CD14-positive monocyte (primary cell): ENCODE results near the gene DDX20. TPM values are rescaled to one million over a fixed set of nuclear protein-coding genes. Genes with fewer than 3 reads are reported as not detected.
A peak's percentile ranks its signal among the peaks of the same experiment; 100 is the strongest.

ENCODE experiments used
- DNase-seq, 3 donors: peaks; one replicate each; pipeline ENCODE4 v3.0.0-alpha.2; 2011 to 2022
- H2AFZ ChIP-seq: 2 replicates; pipeline ENCODE4 v1.6.0; 2012; ENCODE audit warnings: mild to moderate bottlenecking, low read depth, low read length, inconsistent platforms; ENCODE audit not compliant: insufficient read depth, poor library complexity, severe bottlenecking
- H3K27ac ChIP-seq, 2 donors: 1 replicate in 1 of 2; 2 replicates in 1 of 2; pipeline ENCODE4 v1.5.1; 2012 to 2013; ENCODE audit warnings: low read length in 2 of 2, control low read depth in 1 of 2, inconsistent platforms in 1 of 2, low read depth in 1 of 2, mild to moderate bottlenecking in 1 of 2
- H3K27me3 ChIP-seq, 2 donors: one replicate each; pipeline versions ENCODE4 v1.6.0 to v1.6.1; 2011 to 2013; ENCODE audit warnings: low read length in 2 of 2; ENCODE audit not compliant: control insufficient read depth in 2 of 2, insufficient read depth in 2 of 2
- H3K36me3 ChIP-seq, 2 donors: replicated peaks in 1 of 2; 1 replicate in 1 of 2; 2 replicates in 1 of 2; pipeline versions ENCODE4 v1.5.1 to v1.6.1; 2012 to 2013; ENCODE audit warnings: low read length in 2 of 2, control low read depth in 1 of 2, inconsistent platforms in 1 of 2, mild to moderate bottlenecking in 1 of 2; ENCODE audit not compliant: insufficient read depth in 2 of 2, control insufficient read depth in 1 of 2
- H3K4me1 ChIP-seq, 2 donors: 1 replicate in 1 of 2; 2 replicates in 1 of 2; pipeline versions ENCODE4 v1.5.1 to v1.6.1; 2012 to 2013; ENCODE audit warnings: low read length in 2 of 2, control low read depth in 1 of 2, inconsistent platforms in 1 of 2, mild to moderate bottlenecking in 1 of 2, moderate library complexity in 1 of 2; ENCODE audit not compliant: insufficient read depth in 2 of 2, control insufficient read depth in 1 of 2
- H3K4me2 ChIP-seq: replicated peaks from 2 replicates; pipeline ENCODE3; 2012; ENCODE audit warnings: low read length, moderate library complexity, mild to moderate bottlenecking; ENCODE audit not compliant: poor library complexity, severe bottlenecking; ENCODE audit errors: extremely low read depth
- H3K4me3 ChIP-seq, 3 experiments: fragments of 200-600 bp in 1 of 3; sonication (generic) in 1 of 3; replicated peaks in 1 of 3; 1 replicate in 2 of 3; 2 replicates in 1 of 3; pipeline ENCODE4 v1.5.1; 2011 to 2013; ENCODE audit warnings: low read length in 3 of 3, mild to moderate bottlenecking in 3 of 3, control low read depth in 2 of 3, low read depth in 2 of 3, inconsistent platforms in 1 of 3, moderate library complexity in 1 of 3
- H3K79me2 ChIP-seq: 2 replicates; pipeline ENCODE4 v1.6.0; 2012; ENCODE audit warnings: mild to moderate bottlenecking, control low read depth, inconsistent platforms, low read length, moderate library complexity; ENCODE audit not compliant: insufficient read depth
- H3K9ac ChIP-seq: 2 replicates; pipeline ENCODE4 v1.6.0; 2017; ENCODE audit warnings: low read length, mild to moderate bottlenecking; ENCODE audit not compliant: insufficient read depth, poor library complexity, severe bottlenecking
- H3K9me3 ChIP-seq, 2 donors: replicated peaks in 1 of 2; 1 replicate in 1 of 2; 2 replicates in 1 of 2; pipeline versions ENCODE4 v1.5.1 to v1.6.1; 2012 to 2013; ENCODE audit warnings: low read length in 2 of 2, control low read depth in 1 of 2; ENCODE audit not compliant: control insufficient read depth in 1 of 2, insufficient read depth in 1 of 2
- H4K20me1 ChIP-seq: 2 replicates; pipeline ENCODE4 v1.6.0; 2012; ENCODE audit warnings: mild to moderate bottlenecking, low read length, control low read depth, moderate library complexity; ENCODE audit not compliant: insufficient read depth
- H3K27ac Mint-ChIP-seq, 7 donors: one replicate each; pipeline ENCODE4 v1.8.0; 2020; ENCODE audit warnings: mild to moderate bottlenecking in 7 of 7, mixed read lengths in 7 of 7, moderate library complexity in 6 of 7, inconsistent platforms in 2 of 7
- H3K27me3 Mint-ChIP-seq, 3 donors: one replicate each; pipeline ENCODE4 v1.8.0; 2021 to 2022; ENCODE audit warnings: low read depth in 3 of 3, mild to moderate bottlenecking in 3 of 3, mixed read lengths in 3 of 3, moderate library complexity in 3 of 3, inconsistent platforms in 1 of 3
- H3K36me3 Mint-ChIP-seq, 2 donors: one replicate each; pipeline ENCODE4 v1.8.0; 2020; ENCODE audit warnings: mixed read lengths in 2 of 2, inconsistent platforms in 1 of 2, mild to moderate bottlenecking in 1 of 2
- H3K4me1 Mint-ChIP-seq: one replicate; pipeline ENCODE4 v1.8.0; 2020; ENCODE audit warnings: mild to moderate bottlenecking, mixed read lengths
- H3K4me3 Mint-ChIP-seq, 2 donors: one replicate each; pipeline ENCODE4 v1.8.0; 2020; ENCODE audit warnings: mild to moderate bottlenecking in 2 of 2, mixed read lengths in 2 of 2, moderate library complexity in 1 of 2
- H3K9me3 Mint-ChIP-seq, 7 donors: one replicate each; pipeline ENCODE4 v1.8.0; 2020 to 2022; ENCODE audit warnings: mixed read lengths in 7 of 7, mild to moderate bottlenecking in 6 of 7, moderate library complexity in 6 of 7, inconsistent platforms in 2 of 7
- CTCF ChIP-seq: fragments of 200-600 bp; IDR thresholded peaks from one replicate; pipeline ENCODE4 v1.8.0; 2022; ENCODE audit warnings: antibody characterized with exemption, mild to moderate bottlenecking
- WGBS: methylation state at CpG from one replicate; pipeline ENCODE4 v1.1.5; 2013; ENCODE audit warnings: missing lambda C conversion rate; ENCODE audit not compliant: insufficient coverage; 5-methylcytosine and 5-hydroxymethylcytosine counted together
- intact Hi-C, 2 donors: fragments of 100-400 bp; cut with micrococcal nuclease; formaldehyde crosslinking; loops; one replicate each; pipeline versions ENCODE4 v1.15.0 to v1.15.1; 2023
- polyA plus RNA-seq, 3 donors: library from polyadenylated mRNA; depleted of rRNA in 1 of 3; unstranded in 2 of 3; stranded (reverse) in 1 of 3; fragments of 300-500 nt in 2 of 3; fragments of >200 nt in 1 of 3; fragmentation: Illumina TruSeq in 2 of 3; gene quantifications; 1 replicate in 2 of 3; 2 replicates in 1 of 3; pipeline ENCODE4 v1.2.3, GENCODE V29; 2012 to 2021

The DDX20 gene
- polyA plus RNA-seq, 3 donors = 3.1 to 4.1 (median 4.0) TPM

DNA sequence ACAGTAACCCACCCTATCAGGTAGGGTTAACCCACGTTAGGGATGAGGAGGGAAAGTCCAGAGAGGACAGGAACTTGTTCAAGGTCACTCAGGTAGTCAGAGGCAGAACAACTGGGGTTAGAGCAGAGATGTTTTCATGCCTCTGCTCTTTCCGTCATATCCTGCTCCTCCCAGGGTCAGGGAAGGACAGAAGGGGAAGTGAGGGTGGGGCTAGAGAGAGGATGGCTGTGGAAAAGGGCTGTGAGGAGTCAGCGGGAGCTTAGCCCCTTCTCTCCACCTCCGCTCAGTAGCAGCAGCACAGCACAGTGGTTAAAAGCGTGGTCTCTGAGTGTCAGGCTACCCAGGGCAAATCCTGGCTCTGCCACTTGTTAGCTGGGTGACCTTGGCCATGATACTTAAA is 36.5 kb downstream of the DDX20 start:
- Histone ChIP-seq H3K36me3 (no peaks in the 10 kb centered on the region), H3K4me3 (no peak overlapping the region), H2AFZ (no peak overlapping the region), H4K20me1 (no peaks in the 10 kb centered on the region), H3K9me3 (no peaks in the 10 kb centered on the region), H3K4me1 (no peaks in the 10 kb centered on the region), H3K79me2 (no peaks in the 10 kb centered on the region), H3K4me2 (no peak overlapping the region), H3K9ac (no peak overlapping the region), H3K27me3 (no peaks in the 10 kb centered on the region), H3K27ac (no peak overlapping the region)
- Mint-ChIP-seq H3K4me3 (peak overlapping the region in 1 of 2 donors; percentile 32), H3K27ac (peak overlapping the region in 1 of 7 donors; percentile 41), H3K27me3 (peaks cover 5 to 14% (median 9%) of the 10 kb centered on the region in 3 donors), H3K36me3 (no peaks in the 10 kb centered on the region), H3K9me3 (no peaks in the 10 kb centered on the region), H3K4me1 (peaks cover 5% of the 10 kb centered on the region)
- intact Hi-C loops = no loop called here
- DNase-seq = no peak
- no peak for TF ChIP-seq CTCF
- 80% methylated on average over 2 of the region's 5 CpGs for WGBS

DNA sequence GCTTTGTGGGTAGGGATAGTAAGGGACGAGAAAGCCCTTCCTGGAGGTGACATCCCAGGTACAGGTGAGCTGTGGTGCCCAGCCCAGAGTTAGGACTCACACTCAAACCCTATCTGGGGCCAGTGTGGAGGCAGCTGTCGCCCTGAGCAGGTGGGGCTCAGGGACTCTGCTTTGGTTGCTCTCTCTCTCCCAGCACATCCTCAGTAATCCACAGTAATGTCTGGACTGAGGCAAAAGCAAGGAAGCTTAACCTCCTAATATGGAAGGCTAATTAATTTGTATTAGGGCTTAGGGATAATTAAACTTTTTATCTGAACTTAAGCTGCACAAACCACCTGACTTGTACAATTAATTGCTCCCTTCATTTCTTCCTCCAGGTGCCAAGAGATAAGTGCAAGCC is 38.2 kb downstream of the DDX20 start:
- no peak overlapping the region for H3K4me2 ChIP-seq
- no peaks in the 10 kb centered on the region for H3K79me2 ChIP-seq
- intact Hi-C loops = no loop called here
- no peaks in the 10 kb centered on the region for H3K27me3 ChIP-seq
- no peak for TF ChIP-seq CTCF
- H3K27ac Mint-ChIP-seq = no peak overlapping the region
- DNase-seq = no peak
- H3K9ac ChIP-seq = no peak overlapping the region
- H3K36me3 ChIP-seq = no peaks in the 10 kb centered on the region
- no peaks in the 10 kb centered on the region for H3K9me3 ChIP-seq
- H3K4me3 Mint-ChIP-seq = no peak overlapping the region
- peaks cover 5 to 13% (median 8%) of the 10 kb centered on the region in 3 donors for H3K27me3 Mint-ChIP-seq
- peaks cover 5% of the 10 kb centered on the region for H3K4me1 Mint-ChIP-seq
- no peaks in the 10 kb centered on the region for H3K36me3 Mint-ChIP-seq
- no CpG with 5 or more reads among the region's 2 CpGs for WGBS
- H3K4me3 ChIP-seq = no peak overlapping the region
- no peaks in the 10 kb centered on the region for H3K9me3 Mint-ChIP-seq
- H2AFZ ChIP-seq = no peak overlapping the region
- H3K4me1 ChIP-seq = no peaks in the 10 kb centered on the region
- no peak overlapping the region for H3K27ac ChIP-seq
- no peaks in the 10 kb centered on the region for H4K20me1 ChIP-seq
